Measurements from ENCODE around the gene MGMT.

The MGMT gene

DNA sequence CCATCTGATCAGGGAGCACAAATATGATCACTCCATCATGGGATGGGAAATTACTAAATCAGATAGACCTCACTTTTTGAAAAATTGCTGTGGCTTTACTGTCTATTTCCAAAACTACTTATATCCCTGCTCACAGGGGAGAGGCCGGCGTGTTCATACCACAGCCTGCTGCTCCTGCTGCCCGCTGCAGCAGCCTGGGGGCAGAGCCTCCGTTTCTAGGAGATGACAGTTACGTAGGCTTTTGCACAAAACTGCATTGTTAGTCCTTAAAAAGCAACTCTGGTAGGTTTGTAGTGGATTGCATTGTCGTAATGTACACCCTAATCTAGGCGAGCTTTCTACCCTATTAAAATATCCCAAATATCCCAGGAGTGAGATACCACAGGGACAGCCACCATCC lies 293.4 kb downstream of the MGMT start:
- DNase-seq (ENCODE audit: low read depth in 2 of 2): no peak

DNA sequence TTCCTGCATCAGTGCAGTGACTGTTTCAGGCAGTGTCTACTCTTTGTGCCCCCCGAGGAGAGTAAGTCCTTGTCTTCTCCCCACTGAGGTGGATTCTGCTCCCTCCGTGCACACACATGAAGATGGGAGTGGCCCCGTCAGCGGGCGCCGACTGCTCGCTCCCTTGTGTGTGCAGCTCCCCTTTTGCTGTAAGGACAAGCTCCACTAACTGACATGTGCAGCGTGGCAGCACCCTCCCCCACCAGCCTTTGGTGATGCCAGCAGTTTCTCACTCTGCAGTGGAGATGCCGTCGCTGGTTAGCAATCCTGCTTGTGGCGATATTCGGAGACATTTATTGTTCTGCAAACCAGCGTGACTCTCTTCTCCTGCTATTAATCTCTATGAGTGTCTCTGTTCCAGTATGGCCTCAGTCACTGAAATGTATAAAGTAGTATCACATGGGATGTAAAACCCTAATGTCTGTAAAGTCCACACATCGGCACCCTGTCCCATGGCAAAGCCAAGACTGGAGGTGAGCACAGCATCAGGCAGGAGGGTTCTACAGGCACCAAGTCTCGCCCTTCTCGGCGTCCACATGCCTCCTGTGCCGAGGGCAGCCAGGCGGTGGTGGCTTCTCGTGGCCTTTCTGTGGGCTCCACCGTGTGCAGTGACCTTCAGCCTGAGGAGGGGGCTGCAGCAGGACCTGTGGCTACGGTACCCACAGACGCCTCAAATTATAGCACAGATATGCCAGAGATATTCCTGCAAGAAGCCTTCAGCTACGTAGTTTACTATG lies 294.3 kb downstream of the MGMT start:
- no peak for DNase-seq (ENCODE audit: low read depth in 2 of 2)

DNA sequence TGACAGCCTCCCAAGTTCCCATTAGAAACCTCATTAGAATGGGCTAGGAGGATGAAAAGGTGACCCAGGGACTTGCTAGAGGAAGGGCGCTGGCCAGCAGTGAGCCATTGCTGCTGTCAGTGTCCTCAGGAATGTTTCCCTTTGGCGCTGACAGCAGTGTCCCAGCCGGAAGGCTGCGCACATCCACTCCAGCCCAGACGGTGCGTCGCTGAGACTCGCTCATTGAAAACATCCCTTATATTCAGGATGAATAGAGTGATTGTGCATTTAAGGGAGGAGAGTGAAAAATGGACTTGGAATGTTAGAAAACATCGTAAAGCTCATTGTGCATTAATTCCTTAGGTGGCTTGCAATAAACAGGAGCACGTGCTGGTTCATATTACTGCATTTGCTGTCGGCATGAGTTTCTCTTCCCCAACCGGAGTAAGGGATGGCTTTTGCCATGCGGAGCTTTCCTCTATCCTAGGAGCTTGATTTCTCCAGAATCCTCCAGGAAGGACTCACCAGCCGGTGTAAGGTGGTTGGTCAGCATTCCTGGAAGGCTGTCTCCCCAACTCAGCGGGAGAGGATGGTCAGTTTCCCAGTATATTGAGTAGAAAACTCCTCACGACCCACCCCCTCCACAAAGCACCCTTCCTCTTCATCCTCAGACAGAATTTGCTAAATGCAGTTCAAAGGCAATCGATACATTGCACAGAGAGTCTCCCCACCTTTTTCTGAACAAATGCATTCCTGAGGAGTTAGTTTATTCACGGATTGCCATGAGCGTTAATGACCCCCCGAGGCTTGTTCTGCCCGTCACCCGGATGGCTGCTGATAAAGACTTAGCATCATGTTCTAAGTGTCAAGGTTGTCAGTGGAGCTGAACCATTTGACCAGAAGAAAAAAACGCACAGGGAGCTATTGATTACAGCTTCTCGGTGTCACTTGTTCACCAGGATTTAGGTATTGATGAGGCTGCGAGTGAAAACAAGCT lies 295.2 kb downstream of the MGMT start:
- DNase-seq (ENCODE audit: low read depth in 2 of 2): no peak

DNA sequence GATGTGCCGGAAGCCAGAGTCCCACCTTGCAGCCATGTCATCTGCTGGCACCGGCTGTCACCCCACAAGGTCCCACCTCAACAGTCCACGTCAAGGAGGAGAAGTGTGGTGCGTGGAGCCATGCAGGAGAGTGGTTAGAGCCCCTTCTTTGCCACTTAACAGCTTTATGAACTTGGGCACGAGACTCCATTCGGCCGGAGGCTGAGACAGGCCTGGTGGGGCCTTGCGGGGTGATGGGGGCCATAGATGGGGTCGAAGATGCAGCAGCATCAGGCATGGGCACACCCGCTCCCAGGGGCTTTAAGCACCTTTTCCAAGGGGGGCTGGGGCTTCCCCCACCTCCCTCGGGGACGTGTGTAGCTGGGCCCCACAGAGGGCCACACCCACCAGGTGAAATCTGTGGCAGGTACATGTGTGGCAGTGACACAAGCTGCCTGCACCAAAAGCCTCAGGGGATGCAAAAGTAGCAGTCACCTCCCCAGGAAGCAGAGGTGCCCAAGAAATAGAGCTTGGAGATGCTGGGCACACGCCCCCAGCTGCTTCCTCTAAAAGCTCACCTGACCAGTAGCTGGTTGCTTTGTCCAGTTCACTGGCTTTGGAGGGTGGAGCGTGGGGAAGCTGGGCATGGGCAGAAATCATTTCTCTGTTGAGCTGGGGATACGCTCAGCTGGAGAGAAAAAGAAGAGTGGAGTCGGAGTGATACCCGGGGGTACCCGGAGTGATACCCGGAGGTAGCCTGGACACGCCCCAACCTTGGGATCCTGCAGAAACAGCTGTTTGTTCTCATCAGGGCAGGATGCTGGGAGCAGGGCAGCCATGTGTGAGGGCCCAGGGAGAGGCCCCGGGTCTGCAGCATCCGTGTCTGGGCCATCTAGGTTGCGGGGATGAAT lies 297.2 kb downstream of the MGMT start:
- DNase-seq (ENCODE audit: low read depth in 2 of 2): no peak

GRCh38 chr10:129764901-129765663 lies 298.0 kb downstream of the MGMT start:
- no peak for DNase-seq (ENCODE audit: low read depth in 2 of 2)

- no peak for DNase-seq (ENCODE audit: low read depth in 2 of 2)
Observed at GRCh38 chr10:129765664-129766550, 298.9 kb downstream of the MGMT start.

DNA sequence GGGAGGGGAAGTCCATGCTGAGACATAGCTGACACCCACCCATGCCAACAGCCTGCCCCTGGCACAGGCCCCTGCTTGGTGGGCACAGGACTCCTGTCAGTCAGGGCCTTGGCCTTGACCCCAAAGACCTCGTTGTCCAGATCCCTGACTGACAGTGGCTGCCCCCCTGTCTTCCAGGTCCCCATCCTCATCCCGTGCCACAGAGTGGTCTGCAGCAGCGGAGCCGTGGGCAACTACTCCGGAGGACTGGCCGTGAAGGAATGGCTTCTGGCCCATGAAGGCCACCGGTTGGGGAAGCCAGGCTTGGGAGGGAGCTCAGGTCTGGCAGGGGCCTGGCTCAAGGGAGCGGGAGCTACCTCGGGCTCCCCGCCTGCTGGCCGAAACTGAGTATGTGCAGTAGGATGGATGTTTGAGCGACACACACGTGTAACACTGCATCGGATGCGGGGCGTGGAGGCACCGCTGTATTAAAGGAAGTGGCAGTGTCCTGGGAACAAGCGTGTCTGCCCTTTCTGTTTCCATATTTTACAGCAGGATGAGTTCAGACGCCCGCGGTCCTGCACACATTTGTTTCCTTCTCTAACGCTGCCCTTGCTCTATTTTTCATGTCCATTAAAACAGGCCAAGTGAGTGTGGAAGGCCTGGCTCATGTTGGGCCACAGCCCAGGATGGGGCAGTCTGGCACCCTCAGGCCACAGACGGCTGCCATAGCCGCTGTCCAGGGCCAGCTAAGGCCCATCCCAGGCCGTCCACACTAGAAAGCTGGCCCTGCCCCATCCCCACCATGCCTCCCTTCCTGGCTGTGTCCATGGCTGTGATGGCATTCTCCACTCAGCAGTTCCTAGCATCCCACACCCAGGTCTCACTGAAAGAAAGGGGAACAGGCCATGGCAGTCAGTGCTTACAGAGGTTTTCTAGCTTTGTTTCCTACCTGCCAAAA lies 299.8 kb downstream of the MGMT start:
- no peak for DNase-seq (ENCODE audit: low read depth in 2 of 2)

DNA sequence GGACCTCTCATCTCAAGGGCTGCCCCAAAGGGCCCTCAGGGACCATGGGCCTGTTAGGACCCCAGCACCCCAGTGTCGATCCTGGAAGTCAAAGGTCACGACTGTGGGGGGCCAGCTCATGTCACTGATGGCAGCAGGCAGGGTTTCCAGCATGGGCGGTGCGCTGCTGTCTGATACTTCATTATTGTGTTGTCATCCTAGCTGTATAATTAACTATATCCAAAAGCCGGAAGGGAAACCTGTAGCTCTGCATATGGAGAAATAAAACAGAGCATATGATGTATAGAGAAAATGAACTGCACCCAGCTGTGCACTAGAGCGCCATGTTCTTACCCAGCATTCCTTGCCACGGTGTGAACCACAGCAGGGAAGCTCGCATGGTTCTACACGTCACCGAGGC lies 300.7 kb downstream of the MGMT start:
- no peak for DNase-seq (ENCODE audit: low read depth in 2 of 2)

DNA sequence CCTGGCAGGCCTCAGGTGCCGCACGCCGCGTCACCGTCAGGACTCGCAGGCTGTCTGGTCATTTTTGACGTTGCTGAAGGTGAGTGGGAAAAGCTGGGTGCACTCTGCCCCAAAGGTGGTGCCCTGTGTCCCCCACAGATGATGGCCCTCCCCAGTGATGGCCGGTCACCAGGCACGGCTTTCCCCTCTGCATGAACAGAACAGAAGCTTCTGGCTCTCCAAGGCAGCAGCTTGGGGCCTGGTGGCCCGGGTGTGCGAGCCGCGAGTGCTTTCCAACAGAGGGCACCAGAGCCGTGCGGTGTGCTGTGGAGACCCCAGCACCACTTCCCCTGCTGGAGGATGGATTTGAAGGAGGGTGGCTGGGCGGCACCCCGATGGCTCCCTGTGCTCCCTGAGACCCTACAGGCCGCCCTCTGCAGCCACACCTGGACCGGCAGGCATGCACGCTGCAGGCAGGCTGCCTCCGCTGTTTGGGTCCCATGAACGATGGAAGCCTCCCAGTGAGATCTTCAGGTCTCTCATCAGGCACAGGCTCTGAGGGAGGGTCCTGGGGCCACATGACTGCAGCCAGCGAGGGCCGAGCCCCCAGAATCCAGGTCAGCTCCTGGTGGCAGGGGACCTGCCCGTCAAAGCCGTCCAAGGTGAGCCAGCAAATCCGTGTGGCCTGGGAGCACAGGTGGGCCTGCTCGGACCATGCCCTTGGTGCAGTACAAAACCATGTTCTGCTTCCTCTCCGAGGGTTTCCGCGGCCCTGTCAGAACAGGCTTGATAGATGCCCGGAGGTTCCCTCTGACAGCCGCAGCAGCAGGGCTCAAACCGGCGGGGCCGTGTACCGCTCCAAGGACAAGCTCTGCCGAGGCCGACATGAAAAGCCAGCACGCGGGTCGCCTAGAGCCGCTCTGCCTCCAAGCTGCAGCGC lies 301.7 kb downstream of the MGMT start:
- no peak for DNase-seq (ENCODE audit: low read depth in 2 of 2)

GRCh38 chr10:129769381-129770116 lies 302.5 kb downstream of the MGMT start:
- DNase-seq (ENCODE audit: low read depth in 2 of 2): no peak

GRCh38 chr10:129770286-129770685 lies 303.2 kb downstream of the MGMT start:
- no peak for DNase-seq (ENCODE audit: low read depth in 2 of 2)

GRCh38 chr10:129771024-129771423 lies 304.0 kb downstream of the MGMT start:
- no peak for DNase-seq (ENCODE audit: low read depth in 2 of 2)

DNA sequence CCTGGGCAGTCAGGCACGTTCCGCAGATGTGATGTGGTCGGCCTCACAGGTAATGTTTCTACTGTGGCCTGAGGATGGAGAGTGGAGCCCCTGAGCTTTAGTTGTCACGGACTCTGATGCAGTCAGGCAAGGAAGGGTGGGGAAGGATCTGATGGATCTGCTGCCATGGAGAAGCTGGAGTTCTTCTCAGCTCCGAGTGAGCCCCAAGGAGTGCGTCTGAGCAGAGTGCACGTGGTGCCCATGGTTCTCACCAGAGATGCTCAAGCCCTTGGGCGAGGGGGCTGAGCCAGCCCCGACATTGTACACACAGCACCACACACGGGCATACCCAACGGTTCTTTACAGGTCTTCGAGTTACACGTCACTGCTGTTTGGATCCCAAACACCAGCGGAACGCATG lies 304.5 kb downstream of the MGMT start:
- no peak for DNase-seq (ENCODE audit: low read depth in 2 of 2)

- DNase-seq (ENCODE audit: low read depth in 2 of 2): no peak
Observed at GRCh38 chr10:129771991-129772431, 305.0 kb downstream of the MGMT start.

- no peak for DNase-seq (ENCODE audit: low read depth in 2 of 2)
Observed at GRCh38 chr10:129772468-129773358, 305.7 kb downstream of the MGMT start.
